ENCODE data around the gene NDUFA5.

NDUFA5 gene

DNA sequence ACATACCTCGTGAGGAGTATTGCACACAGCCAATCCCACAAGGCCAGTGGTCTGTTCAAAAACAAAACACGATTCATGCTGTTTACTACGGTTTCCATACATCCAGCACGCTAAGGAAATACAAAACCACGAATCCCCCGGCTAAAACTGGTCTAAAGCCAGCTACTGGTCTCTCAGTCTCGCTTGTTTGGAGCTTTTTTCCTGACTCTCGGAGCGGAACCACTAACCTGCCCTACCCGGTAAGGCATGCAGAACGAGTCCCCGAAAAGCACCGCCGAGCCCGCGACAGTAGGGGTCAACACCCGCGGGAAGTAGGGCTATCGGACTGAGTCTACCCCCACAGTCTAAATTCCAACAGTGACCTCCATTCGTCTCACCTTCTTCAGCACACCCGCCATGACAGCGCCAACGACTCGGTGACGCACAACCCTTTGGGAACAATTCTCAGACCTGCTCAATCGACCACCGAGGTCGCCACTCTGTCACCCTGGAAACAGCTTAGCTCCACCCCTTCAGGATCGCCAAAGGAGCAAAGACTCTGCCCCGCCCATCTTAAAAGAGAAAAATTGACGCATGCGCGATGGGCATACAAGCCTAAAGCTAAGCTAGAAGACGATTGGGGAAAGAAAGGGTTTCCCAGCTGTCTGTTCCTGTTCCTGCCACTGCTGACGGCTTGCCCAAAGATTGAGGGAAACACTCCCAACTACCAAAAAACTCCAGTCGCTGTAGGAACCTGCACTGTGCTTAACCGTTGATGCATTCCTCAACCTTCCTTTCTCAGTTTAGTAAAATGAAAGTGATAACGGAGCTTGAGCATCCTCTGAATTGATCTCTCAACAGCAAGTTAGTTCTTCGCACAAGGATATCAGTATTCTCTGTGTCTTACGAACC, at the start of gene NDUFA5:
Gene NDUFA5 (minus strand): TSS at position 421 of the 891 bp plus-strand sequence. CDS start 23 bp downstream, at position 398.
- in situ Hi-C loops (cut with MboI; ENCODE audit: low sequenced_read_pairs) = no loop called here

DNA sequence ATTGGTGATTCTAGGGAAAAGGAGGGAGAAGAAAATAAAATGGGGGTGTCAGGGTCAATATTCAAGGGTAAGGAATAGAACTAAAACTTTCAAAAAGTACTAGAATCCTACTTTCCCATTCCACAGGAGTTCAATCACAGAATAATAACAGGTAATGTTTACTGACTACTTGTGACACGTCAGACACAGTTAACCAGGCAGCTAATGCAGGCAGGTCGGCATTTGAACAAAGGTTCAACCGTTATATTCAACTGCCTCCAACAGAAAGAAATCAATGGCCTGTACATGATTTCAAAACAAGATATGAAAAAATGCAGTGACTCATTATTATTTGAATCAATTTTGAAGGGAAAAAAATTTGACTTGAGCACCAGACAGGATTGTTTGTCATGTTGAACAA, 47.1 kb upstream of the NDUFA5 start:
- in situ Hi-C loops (cut with MboI; ENCODE audit: low sequenced_read_pairs) = no loop called here

DNA sequence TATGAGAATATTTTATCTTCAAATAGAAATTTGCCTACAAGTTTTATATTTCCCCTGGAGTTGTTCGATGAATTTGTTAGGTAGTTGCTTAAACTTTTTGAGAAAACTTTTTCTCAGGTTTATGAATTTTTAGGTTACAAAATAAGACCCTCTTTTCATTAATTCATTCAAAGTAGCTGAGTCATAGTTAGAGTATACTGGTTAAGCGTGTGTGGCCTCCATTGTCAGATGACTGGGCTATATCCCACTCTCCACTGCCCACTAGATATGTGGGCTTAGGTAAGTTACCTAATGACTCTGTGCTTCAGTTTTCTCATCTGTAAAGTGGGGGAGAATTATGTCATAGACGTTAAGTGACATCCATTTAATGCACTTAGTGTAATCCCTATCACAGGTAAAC, 45.0 kb upstream of the NDUFA5 start:
- in situ Hi-C loops (cut with MboI; ENCODE audit: low sequenced_read_pairs) = no loop called here

DNA sequence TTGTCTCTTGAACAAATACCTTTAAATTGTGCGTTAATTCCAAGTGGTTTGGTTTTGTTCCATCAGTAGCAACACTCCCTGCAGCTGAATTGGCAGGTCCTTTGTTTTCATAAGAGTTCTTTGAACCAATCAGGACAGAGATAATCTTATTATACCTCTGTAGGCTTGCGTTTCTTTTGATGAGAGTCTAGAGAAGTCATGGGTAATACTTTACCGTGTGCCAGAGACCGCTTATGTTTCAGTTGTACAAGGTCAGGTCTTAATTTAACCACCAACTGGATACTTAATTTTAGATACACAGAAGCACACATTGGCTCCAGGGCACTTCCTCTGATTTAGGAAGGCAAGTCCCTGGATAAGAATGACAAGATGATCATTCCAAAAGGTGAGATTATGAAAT, 43.9 kb upstream of the NDUFA5 start, which contains the start of gene ASB15:
Gene ASB15 (plus strand): TSS at position 292 of the 400 bp plus-strand sequence. CDS start 12,682 bp downstream, outside the sequence.
- in situ Hi-C loops (cut with MboI; ENCODE audit: low sequenced_read_pairs) = no loop called here

DNA sequence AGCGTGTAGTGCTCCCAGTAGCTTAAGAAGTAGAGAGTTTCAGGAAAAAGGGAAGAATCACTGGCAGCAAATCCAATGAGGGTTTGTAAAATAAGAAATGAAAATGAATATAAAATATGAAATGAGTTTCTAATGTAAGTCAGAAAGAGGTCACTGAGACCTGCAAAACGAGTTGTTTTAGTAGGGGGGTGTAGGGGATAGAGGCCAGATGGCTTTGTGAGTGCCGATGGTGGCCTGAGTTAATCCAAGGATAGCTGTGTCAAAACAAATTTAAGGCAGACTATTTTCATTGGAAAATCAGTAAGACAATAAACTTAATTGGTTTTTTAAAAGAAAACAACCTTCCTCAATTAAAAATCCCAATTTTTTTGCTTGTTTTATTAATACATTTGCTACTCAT, 43.3 kb upstream of the NDUFA5 start:
- in situ Hi-C loops (cut with MboI; ENCODE audit: low sequenced_read_pairs) = no loop called here

DNA sequence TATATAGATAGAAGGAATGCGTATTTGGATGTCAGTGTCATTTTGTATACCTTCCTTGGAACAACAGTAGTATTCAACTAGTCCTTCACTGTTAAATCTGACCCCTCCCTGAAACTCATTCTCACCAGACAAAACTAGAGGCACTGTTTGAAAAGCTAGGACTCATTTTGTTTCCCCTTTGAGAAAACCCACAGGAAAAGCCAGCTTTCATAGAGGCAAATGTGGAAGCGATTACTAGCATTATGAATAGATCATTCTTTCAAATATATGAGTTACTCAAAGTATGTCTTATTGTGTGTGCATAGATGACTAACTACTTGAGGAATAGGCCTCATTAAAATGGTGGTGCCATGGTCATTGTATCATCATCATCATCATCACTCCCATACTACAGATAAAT, 42.1 kb upstream of the NDUFA5 start:
- in situ Hi-C loops (cut with MboI; ENCODE audit: low sequenced_read_pairs) = no loop called here

DNA sequence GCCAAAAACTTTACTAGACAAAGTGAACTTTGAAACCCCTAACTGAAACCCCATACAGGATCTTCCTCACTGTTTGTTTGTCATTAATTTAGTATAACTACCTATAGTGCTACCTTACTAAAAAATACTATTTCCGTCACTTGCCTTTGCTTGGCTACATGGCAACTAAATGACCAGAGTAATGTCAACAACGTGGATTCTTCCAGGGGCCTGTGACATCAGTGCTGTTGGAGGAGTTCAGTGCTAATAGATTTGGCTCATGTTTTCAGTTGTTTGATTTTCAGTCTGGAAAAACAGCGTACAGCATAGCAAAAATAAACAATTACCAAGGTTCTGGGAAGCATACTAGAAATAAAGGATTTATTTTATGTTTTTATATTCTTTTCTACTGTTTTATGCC, 41.0 kb upstream of the NDUFA5 start:
- in situ Hi-C loops (cut with MboI; ENCODE audit: low sequenced_read_pairs) = no loop called here

DNA sequence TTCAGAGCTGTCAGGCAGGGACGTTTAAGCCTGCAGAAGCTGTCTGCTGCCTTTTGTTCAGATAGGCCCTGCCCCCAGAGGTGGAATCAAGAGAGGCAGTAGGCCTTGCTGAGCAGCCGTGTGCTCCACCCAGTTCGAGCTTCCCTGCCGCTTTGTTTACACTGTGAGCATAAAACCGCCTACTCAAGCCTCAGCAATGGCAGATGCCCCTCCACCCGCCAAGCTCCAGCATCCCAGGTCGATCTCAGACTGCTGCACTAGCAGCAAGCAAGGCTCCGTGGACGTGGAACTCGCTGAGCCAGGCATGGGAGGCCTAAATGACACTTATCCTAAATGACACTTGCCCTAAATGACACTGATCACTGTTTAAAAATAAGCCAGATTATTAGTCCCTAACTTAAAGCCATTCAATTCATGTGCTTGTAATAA, 37.2 kb upstream of the NDUFA5 start:
- in situ Hi-C loops (cut with MboI; ENCODE audit: low sequenced_read_pairs) = no loop called here

DNA sequence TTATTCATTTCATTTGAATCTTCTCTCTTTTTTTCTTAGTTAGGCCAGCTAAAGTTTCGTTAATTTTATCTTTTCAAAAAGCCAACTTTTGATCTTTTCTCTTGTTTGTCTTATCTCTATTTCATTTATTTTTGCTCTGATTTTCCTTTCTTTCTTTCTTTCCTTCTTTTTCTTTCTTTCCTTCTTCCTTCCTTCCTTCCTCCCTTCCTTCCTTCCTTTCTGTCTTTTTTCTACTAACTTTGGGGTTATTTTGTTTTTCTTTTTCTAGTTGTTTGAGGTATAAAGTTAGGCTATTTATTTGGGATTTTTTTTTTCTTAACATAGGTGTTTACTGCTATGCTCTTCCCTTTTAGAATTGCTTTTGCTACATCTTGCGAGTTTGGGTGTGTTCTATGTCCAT, 30.8 kb upstream of the NDUFA5 start:
- in situ Hi-C loops (cut with MboI; ENCODE audit: low sequenced_read_pairs) = no loop called here

DNA sequence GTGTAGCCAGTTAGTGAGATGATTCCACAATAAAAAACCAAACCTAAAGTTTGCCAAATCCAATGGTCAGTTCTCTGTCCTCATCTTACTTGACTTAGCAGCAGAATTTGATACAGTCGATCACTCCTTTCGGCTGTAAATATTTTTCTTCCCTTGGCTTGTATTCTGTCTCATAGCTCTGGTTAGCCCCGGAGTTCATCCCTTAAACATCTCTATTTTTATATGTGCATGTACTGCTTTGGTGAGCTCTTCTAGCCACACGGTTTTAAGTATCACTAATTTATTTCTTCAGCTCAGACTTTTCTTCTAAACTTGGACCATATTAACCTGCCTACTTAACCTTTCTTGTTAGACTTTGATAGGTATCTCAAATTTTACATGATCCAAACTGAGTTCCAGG, 26.2 kb upstream of the NDUFA5 start:
- in situ Hi-C loops (cut with MboI; ENCODE audit: low sequenced_read_pairs) = no loop called here

DNA sequence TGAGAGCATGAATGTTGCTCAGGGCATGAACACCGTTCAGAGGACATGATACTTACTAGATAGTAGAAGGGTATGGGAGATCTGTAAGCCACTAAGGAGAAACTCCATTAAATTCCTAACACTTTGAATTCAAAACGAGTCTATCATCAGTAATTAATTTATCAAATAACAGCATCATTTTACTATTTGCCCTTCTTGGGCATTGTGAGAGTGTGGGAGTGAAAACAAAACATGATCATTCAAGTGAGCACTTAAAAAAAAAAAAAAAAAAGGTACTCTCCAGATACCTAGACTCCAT, 23.5 kb upstream of the NDUFA5 start:
- in situ Hi-C loops (cut with MboI; ENCODE audit: low sequenced_read_pairs) = no loop called here

DNA sequence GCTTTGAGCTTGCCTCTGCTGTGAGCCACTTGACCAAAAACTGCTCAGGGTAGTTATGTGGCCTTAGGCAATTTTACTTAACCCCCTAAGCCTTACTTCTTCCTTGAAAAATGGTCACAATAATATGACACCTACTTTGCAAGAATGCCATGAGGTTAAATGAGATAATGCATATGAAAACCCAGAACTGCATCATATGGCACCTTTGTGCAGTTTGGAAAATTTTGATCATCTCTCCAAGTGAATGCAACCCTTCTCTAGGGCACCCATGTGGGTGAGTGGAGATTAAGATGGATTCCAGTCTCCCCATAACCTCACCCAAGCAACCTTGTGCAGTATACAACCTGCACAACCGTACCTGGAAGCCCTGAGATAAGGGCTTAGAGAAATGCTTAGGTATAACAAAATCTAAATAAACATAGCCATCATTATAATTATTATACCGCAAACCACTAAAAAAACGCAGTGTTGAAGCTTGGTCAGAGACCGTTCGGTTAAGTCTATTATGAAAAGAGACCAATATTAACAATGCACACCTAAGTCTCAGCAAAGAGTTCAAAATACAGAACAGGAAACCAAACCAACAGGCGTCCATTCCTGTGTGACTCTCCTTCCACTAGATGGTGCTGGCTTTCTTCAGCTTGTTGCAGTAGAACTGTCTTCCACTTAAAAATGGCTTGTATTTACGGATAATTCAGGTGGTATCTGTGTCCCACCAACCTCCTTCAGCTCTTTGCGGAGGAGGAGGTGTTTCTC, 23.0 kb upstream of the NDUFA5 start:
- in situ Hi-C loops (cut with MboI; ENCODE audit: low sequenced_read_pairs) = no loop called here

DNA sequence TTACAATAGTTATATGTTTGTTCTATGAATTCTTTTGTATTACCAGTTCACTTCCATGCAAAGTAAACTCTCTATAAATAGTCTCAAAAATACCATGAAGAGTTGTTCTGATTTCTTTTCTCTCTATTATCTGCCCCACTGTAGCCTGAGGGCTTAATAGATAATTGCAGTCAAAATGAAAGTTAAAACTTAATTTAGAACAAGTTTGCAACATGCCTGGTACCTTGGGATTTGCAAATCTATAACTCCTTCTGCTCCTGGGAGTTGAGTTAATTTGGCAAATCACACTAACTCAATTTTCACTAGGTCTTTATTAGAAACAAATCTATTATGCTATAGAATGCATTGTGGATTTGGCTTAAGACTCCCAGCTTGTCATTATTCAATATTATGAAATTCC, 21.8 kb upstream of the NDUFA5 start:
- in situ Hi-C loops (cut with MboI; ENCODE audit: low sequenced_read_pairs) = no loop called here

DNA sequence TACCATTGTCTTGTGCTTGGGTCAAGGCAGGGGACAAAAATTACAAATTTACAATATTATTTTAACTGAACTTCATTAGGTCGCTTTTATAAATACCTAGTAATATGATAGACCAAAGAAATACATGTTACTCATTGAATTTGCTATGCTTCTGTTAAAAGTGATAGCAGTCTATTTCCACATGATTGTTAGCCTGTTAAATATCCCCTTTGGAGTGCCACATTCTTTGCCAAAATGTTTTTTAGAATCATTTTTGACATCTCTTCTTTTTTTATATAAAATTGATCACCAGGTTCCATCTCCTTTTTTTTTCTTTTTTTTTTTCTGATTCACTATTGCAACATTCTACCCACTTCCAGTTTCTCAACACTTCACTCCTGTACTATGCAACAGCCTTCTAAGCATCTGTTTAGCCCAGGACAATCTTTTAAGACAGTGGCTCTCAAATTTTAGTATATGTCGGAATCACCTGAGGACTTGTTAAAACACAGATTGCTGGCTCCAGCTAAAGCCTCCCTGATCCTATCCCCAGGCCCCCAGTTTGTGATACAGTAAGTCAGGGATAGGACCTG, 16.4 kb upstream of the NDUFA5 start:
- in situ Hi-C loops (cut with MboI; ENCODE audit: low sequenced_read_pairs) = no loop called here

DNA sequence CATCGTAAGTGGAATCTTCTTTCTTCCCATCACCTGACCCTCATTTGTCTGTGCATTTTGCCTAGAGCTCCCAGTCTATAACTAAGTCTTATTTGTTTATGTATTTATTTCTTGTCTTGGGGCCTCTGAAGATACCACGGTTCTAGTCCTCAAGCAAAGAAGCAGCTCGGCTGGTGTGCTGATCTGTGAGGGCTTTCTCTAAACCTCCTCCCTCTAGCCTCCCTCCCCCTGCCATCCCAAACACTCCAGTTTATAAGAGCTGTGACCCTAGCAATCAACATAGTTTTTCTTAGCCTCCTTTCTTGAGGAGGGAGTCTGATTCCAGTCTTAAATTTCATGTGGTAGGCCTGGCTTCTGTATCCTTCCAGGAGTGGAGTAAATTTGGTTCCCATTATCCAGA, 15.7 kb upstream of the NDUFA5 start:
- in situ Hi-C loops (cut with MboI; ENCODE audit: low sequenced_read_pairs) = no loop called here

DNA sequence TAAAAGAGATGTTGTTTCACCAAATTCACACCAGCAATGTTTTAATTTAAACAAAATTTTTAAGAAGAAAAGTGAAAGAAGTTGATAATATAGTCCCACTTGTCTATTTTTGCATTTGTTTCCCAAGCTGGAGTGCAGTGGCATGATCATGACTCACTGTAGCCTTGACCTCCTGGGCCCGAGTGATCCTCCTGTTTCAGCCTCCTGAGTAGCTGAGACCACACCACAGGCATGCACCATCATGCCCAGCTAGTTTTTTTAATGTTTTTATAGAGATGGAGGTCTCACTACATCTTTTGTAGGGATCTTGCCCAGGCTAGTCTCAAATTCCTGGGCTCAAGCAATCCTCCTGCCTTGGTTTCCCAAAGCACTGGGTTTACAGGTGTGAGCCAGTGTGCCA, 14.1 kb upstream of the NDUFA5 start:
- in situ Hi-C loops (cut with MboI; ENCODE audit: low sequenced_read_pairs) = no loop called here

DNA sequence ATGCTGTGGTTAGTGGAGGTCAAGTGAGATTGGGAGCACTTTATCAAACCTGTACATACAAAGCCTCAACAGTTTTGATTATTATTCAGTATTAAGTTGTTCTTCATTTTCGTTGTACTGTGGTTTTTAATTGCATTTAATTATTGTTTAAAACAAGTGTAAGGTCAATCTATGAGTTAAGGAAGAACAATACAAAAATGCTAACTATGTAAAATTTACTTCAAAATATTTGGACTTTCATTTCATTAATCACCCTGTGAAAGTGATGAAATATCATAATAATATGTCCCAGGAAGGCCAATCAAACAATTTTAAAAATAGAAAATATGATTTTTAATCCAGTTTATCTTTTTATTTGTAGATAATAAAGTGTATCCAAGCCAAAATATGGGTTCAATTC, 13.6 kb upstream of the NDUFA5 start:
- in situ Hi-C loops (cut with MboI; ENCODE audit: low sequenced_read_pairs) = no loop called here

DNA sequence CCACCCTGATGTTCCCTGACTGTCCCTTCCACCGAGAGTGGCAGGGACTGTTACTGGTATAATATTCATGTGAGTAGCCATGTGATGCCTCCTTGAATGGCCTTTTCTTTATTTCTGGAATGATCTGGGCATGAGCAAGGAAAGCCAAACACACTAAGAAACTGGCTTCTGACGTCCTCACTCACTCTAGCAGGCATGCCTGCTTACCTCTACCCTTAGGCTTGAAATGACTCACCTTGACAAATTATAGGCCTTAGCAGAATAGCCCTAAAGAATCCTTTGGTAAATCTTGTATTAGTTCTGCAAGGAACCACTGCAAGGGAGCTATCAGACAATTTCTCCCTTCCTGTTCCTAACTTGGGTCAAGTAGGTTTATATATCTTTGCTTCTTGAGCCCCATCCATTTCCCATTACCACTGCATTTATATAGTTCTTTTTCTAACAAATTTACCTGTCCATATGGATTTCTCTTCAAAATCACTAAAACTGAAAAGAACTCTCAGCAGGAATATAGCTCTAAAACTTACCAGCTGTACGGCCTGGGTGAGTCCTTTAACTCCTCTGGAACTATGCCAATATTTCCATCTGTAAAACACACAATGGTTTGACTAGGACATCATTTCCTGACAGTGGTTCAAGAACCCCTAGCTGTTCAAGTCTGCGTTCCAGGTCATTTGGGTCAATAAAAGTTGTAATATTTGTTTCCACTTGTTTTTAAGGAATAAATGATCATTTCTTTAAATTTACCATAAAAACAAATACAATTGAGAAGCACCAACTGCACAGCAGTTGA, 13.0 kb upstream of the NDUFA5 start:
- in situ Hi-C loops (cut with MboI; ENCODE audit: low sequenced_read_pairs) = no loop called here

DNA sequence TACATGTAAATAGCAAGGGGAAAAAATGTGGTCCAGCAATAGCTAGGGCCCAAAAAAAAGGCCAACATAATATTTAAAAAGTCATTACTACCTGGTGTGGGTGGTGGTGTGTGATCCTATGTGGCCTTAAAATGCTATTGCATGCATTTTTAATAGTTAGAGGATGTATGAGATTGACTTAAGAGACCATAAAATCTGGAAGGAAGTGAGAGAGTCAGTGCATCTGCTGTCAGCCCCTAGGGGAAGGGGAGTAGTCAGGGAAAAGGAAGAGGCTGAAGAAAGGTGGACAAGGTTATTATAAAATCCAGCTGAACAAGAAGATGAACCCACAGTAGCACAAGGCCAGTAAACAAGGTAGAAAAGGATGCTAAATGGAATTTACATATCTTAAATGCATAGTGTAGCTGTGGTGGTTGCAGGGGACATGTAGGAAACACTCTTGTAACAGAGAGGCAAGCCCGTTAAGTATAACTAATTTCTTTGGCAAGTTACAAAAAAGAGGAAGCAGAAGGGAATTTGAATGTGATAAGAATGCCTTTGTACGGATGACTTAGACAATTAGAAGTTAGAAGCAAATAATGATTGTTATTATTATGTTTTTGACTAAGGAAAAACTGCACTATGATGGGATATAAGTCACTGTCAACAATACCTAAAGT, 11.9 kb upstream of the NDUFA5 start:
- in situ Hi-C loops (cut with MboI; ENCODE audit: low sequenced_read_pairs) = no loop called here

DNA sequence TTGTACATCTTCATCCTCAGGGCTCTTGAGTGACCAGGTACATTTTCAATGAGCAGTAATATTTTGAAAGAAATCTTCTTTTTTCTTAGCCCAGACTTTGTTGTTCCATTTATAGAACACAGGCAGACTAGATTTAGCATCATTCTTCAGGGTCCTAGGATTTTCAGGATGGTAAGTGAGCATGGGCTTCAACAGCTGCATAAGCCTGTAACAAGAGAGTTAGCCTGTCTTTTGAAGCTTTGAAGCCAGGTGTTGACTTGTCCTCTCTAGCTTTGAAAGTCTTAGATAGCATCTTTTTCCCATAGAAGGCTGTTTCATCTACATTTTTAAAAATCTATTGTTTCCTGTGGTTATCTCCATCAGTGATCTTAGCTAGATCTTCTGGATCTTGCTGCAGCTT, 4.5 kb upstream of the NDUFA5 start:
- in situ Hi-C loops (cut with MboI; ENCODE audit: low sequenced_read_pairs) = no loop called here
